Astrocyte (in vitro differentiated cells and primary cell): ENCODE measurements around the gene LCE4A.

Experiments
- EZH2 ChIP-seq: IDR thresholded peaks from 2 replicates; pipeline ENCODE4 v1.6.1; 2012; ENCODE audit warnings: mild to moderate bottlenecking, low read length, inconsistent platforms; ENCODE audit not compliant: insufficient read depth
- TF ChIP-seq, protein P1 (sequence below): IDR thresholded peaks from 2 replicates; pipeline ENCODE4 v1.5.1; 2011; ENCODE audit warnings: low read depth, mild to moderate bottlenecking, inconsistent platforms, low read length, moderate library complexity; ENCODE audit not compliant: insufficient read depth

DNA sequence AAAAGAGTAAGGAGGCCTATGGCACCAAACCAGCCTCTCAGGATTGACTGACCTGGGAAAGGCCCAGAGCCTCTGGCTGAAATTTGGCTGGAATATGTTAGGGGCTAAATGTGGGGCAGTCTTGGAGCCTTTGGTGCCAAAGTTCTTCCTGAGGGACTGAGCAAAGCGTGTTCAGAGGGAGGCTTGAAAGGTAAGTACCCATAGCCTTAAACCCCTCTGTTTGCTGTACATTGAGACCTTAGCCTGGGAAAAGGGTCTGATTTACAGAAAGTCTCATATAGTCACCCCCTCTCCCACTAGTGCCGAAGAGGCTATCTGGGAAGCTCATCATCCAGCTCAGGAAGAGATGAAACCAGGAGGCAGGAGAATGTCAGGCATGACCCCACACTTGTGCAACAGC, at the start of gene LCE4A:
- TF ChIP-seq, protein P1, sequence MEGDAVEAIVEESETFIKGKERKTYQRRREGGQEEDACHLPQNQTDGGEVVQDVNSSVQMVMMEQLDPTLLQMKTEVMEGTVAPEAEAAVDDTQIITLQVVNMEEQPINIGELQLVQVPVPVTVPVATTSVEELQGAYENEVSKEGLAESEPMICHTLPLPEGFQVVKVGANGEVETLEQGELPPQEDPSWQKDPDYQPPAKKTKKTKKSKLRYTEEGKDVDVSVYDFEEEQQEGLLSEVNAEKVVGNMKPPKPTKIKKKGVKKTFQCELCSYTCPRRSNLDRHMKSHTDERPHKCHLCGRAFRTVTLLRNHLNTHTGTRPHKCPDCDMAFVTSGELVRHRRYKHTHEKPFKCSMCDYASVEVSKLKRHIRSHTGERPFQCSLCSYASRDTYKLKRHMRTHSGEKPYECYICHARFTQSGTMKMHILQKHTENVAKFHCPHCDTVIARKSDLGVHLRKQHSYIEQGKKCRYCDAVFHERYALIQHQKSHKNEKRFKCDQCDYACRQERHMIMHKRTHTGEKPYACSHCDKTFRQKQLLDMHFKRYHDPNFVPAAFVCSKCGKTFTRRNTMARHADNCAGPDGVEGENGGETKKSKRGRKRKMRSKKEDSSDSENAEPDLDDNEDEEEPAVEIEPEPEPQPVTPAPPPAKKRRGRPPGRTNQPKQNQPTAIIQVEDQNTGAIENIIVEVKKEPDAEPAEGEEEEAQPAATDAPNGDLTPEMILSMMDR, result no peak
- TF ChIP-seq EZH2, result no peak
